HG02588 (cell line): Measurements from ENCODE around the gene GGT6.
"Not testable (repeated sequence)": the region's sequence is repeated elsewhere in the genome, so short reads cannot be mapped to it uniquely, and the experiment has no call there.

Experiments used
- ATAC-seq: cut with Tn5 transposase; IDR thresholded peaks from one replicate; pipeline ENCODE4 v1.9.1; 2021; ENCODE audit warnings: mild to moderate bottlenecking, moderate library complexity; ENCODE audit not compliant: unreplicated experiment

GGT6 gene, protein sequence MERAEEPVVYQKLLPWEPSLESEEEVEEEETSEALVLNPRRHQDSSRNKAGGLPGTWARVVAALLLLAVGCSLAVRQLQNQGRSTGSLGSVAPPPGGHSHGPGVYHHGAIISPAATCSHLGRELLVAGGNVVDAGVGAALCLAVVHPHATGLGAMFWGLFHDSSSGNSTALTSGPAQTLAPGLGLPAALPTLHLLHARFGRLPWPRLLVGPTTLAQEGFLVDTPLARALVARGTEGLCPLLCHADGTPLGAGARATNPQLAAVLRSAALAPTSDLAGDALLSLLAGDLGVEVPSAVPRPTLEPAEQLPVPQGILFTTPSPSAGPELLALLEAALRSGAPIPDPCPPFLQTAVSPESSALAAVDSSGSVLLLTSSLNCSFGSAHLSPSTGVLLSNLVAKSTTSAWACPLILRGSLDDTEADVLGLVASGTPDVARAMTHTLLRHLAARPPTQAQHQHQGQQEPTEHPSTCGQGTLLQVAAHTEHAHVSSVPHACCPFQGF

GRCh38 chr17:4560421-4560820 is at the start of gene GGT6:
Gene GGT6, minus strand, starts transcription at chr17:4560577. Its CDS starts 56 bp downstream, at chr17:4560521.
- no peak for ATAC-seq

DNA sequence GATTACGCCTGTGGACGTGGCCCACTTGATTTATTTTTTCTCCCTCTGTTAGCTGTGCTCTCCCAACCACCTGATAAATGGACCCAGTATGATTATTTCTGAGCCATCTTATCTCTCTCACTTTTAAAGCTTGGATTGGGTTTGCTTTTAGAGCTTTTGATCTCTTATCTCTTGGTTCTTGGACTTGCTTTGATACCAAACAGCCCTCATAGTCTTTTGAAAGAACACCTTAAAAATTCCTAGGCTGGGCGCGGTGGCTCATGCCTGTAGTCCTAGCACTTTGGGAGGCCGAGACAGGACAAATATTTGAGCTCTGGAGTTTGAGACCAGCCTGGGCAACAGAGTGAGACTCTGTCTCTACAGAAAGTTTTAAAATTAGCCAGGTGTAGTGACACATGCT is 49.8 kb upstream of the GGT6 start:
- ATAC-seq: no peak

DNA sequence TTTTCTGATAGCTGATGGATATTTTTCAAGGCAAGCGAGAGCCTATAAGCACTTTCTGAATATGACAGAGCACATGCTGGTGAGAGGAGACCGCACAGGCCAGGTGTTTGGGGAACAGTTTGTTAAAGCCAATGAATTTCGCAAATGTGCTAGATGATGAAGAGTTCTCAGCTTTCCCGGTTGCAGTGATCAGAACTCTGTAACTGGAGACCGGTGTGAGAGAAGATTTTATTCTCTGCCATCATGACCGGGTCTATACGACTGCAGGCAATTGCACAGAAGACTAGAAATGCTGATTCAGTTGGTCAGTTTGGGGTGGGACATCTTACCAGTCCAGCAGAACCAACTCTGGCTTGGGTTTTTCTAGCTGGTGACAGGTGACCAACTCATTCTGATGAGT is 49.4 kb upstream of the GGT6 start:
- ATAC-seq: no peak

DNA sequence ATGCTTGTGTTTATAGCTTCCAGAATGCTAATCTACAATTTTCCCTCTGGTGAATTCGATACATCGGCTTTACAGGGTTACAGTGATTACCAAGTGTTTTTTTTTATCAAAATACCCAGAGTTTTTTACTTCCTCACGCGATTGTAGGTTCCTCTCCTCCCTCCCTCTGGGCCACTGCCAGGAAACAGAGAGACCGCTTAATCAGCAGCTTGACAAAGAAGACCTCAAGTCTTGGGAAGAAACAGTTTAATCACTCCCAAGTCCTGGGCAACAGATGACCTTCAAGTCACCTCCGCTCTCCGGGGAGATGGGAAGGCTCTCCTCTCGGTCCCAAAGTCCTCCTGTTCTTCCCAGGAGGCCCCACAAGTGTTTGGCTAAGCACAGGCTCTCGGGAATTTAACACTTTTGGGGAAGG is 47.4 kb upstream of the GGT6 start:
- no peak for ATAC-seq

- no peak for ATAC-seq
These were observed 46.9 kb upstream of the GGT6 start for GRCh38 chr17:4607261-4607741.

DNA sequence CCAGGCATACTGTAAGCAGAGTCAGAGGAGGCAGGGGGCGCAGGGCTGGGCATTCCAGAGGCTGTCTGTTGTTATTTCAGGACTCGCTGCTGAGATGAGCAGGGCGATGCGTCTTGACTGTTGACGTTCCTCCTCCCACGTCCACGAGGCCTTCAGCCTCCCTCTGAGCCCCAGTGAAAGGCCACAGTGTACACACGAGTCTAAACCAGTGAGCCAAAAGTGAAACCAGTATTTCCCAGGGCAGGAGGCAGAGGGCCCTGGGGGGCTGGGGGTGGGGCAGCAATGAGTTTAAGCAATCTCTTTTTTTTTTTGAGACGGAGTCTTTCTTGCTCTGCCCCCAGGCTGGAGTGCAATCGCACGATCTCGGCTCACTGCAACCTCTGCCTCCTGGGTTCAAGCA is 45.4 kb upstream of the GGT6 start:
- ATAC-seq: no peak

GRCh38 chr17:4604736-4605135 is 44.4 kb upstream of the GGT6 start:
- ATAC-seq: not testable (repeated sequence)

DNA sequence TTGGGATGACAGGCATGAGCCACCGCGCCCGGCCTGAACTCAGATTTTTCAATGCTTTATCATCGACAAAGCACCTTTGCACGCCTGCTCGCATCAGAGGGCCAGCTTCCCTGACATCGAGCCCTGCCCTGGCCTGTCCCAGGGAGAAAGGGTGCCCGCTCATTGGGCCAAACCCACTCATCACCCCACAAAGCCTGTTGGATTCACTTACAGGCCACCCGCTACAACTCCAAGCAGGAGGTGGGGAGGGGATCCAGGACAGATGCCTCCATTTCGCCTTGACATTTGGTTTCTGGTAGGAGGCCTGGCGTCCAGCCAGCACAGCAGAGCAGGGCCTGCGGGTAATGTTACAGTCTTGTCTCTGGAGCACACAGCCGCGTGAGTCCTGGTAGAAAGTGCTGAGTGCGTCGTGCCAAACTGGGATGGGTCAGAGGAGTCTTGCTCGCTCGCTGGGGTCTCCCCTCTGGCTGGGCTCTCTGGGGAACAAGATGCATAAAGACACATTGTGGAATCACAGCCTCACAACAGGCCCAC is 43.8 kb upstream of the GGT6 start:
- ATAC-seq: no peak

- no peak for ATAC-seq
These were observed 41.7 kb upstream of the GGT6 start for GRCh38 chr17:4602041-4602440.

DNA sequence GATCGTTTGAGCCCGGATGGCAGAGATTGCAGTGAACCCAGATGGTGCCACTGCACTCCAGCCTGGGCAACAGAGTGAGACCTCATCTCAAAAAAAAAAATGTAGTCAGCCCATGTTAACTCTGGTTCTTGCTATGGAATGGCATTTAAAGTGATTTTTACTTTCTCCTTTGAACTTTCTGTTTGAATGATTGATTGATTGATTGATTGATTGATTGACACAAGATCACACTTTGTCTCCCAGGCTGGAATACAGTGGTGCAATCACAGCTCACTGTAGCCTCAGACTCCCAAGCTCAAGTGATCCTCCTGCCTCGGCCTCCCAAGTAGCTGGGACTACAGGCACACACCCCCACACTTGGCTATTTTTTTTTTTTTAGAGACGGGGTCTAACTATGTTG is 40.9 kb upstream of the GGT6 start:
- no peak for ATAC-seq

GRCh38 chr17:4600563-4600962 is 40.2 kb upstream of the GGT6 start:
- ATAC-seq: no peak

- ATAC-seq: no peak
These were observed 39.3 kb upstream of the GGT6 start for GRCh38 chr17:4599505-4600281.

DNA sequence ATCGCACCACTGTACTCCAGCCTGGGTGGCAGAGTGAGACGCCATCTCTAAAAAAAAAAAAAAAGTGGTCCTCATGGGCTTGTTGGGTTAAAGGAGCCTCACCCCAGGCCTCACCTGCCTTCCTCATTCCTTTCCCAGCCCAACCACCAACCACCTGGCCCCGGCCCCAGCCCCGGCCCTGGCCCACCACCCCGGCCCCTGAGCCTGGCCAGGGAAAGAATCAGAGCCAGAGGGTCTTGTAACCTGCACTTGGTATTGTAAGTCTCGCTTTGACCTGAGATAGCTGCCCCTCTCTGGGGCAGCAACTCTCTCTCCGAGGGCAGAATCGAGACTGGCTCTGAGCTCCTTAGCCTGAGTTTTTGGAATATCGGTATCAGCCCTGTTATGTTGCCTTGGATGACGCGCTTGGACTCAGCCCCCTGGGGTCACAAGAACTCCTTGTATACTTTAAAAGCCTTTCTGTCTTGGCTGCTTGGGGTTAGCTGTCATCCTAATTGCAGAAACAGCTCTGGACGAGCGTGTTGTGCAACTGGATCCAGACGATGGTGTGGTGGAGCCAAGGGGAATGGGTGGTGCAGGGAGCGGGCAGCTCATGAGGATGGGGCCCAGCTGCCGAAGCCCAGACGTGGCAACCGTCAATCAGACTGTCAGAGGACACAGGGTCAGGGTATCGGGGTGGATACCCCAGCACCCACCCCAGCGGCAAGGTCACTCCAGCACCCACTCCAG is 38.6 kb upstream of the GGT6 start:
- no peak for ATAC-seq

- ATAC-seq: no peak
These were observed 37.6 kb upstream of the GGT6 start for GRCh38 chr17:4597975-4598374.

GRCh38 chr17:4596636-4597380 is 36.4 kb upstream of the GGT6 start:
- no peak for ATAC-seq

DNA sequence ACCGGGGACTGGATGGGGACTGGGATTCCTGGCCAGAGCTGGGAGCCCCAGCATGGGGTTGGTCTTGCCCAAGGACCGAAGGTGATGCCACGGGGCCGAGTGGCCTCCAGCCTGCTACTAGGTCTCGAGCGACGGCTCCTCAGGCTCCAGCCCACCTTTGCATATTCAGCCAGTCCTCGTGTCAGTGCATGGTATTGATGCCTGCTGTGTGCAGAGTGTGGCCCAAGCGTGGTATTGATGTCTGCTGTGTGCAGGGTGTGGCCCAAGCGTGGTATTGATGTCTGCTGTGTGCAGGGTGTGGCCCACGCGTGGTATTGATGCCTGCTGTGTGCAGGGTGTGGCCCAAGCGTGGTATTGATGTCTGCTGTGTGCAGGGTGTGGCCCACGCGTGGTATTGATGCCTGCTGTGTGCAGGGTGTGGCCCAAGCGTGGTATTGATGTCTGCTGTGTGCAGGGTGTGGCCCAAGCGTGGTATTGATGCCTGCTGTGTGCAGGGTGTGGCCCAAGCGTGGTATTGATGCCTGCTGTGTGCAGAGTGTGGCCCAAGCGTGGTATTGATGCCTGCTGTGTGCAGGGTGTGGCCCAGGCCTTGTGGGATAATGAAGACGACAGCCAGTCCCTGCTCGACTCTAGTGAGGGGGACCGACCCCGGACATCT is 35.4 kb upstream of the GGT6 start:
- not testable (repeated sequence) for ATAC-seq

- ATAC-seq: no peak
These were observed 34.7 kb upstream of the GGT6 start for GRCh38 chr17:4594931-4595684.

DNA sequence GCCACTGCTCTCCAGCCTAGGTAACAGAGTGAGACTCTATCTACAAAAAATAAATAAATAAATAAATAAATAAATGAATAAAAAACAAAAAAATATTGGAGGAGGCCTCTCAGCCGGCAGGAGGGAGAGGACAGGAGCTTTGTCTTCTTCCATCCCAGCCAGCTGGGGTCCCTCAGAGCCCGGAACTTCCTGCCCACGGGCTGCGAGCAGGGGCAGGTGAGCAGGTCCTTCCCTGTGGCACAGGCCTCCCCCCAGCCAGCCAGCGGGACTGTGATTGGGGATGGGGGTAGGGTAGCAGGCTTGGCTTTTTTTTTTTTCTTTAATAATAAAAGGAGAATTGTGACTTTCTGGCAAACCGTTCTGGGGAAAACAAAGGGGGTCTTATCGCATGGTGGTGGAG is 34.0 kb upstream of the GGT6 start:
- no peak for ATAC-seq

DNA sequence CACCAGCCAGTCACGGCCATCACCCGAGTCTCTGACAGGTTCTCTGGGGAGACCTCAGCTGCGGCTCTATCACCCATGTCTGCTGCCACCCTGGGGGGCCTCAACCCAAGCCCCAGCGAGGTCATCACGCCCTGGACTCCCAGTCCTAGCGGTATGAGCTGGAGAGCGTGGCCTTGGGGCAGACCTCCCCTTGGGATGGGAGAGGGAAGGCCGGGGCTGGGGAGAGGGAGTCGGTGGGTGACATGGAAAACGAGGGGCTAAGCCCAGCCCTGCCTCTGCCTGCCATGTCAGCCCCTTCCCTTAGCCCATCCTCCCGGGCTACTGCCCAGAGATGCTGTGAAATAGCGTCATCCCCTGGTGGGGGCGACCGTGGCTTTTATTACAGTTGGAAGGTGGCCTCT is 32.6 kb upstream of the GGT6 start:
- ATAC-seq: no peak
